HL-60 (cell line): Measurements from ENCODE around the gene PHACTR3.

Experiments
- DNase-seq, 2 experiments: peaks; one replicate each; pipeline ENCODE4 v3.0.0-alpha.2; 2010 to 2020; ENCODE audit warnings: low read depth in 1 of 2, low spot score in 1 of 2
- H3K27ac ChIP-seq: fragments of 250-450 bp; sonication (Bioruptor Pico); replicated peaks from 2 replicates; pipeline ENCODE4 v1.5.1; 2020; ENCODE audit warnings: mild to moderate bottlenecking, moderate library complexity
- H3K27me3 ChIP-seq: fragments of 250-450 bp; sonication (Bioruptor Pico); 2 replicates; pipeline ENCODE4 v1.5.1; 2021; ENCODE audit warnings: mild to moderate bottlenecking, moderate library complexity; ENCODE audit not compliant: insufficient read depth, poor library complexity, severe bottlenecking
- H3K4me3 ChIP-seq: replicated peaks from 2 replicates; pipeline ENCODE4 v1.5.1; 2011; ENCODE audit warnings: mild to moderate bottlenecking, control low read depth, low read length; ENCODE audit not compliant: insufficient read depth
- CTCF ChIP-seq: IDR thresholded peaks from one replicate; pipeline ENCODE4 v1.5.1; 2011; ENCODE audit warnings: low read length, control low read depth, inconsistent platforms; ENCODE audit not compliant: insufficient read depth
- GABPA ChIP-seq: IDR thresholded peaks from 2 replicates; pipeline ENCODE4 v1.6.1; 2012; ENCODE audit warnings: low read depth
- POLR2AphosphoS5 ChIP-seq: IDR thresholded peaks from 2 replicates; pipeline ENCODE4 v1.6.1; 2012; ENCODE audit warnings: low read depth
- REST ChIP-seq: IDR thresholded peaks from 2 replicates; pipeline ENCODE4 v1.6.1; 2012; ENCODE audit warnings: low read depth; ENCODE audit not compliant: insufficient replicate concordance
- SPI1 ChIP-seq: IDR thresholded peaks from 2 replicates; pipeline ENCODE4 v1.6.1; 2012; ENCODE audit warnings: low read depth, mild to moderate bottlenecking, borderline replicate concordance

Gene PHACTR3

GRCh38 chr20:59814840-59815340, 210.6 kb downstream of the PHACTR3 start:
- no peak overlapping the region for H3K27ac ChIP-seq
- peaks cover 3% of the 10 kb centered on the region for H3K27me3 ChIP-seq
- H3K4me3 ChIP-seq: no peak overlapping the region
- TF ChIP-seq GABPA (no peak), CTCF (no peak), REST (no peak)
- DNase-seq: no peak

- H3K4me3 ChIP-seq: no peak overlapping the region
- no peak overlapping the region for H3K27ac ChIP-seq
- peaks cover 3% of the 10 kb centered on the region for H3K27me3 ChIP-seq
- DNase-seq: no peak
- TF ChIP-seq REST: no peak
- no peak for TF ChIP-seq GABPA
- no peak for TF ChIP-seq CTCF
- TF ChIP-seq POLR2AphosphoS5: no peak
- no peak for TF ChIP-seq SPI1
Measured at GRCh38 chr20:59816146-59816738, 211.9 kb downstream of the PHACTR3 start.

- Histone ChIP-seq H3K27ac (no peak overlapping the region), H3K27me3 (peaks cover 3% of the 10 kb centered on the region), H3K4me3 (no peak overlapping the region)
- TF ChIP-seq REST: no peak
- TF ChIP-seq GABPA: no peak
- TF ChIP-seq POLR2AphosphoS5: no peak
- TF ChIP-seq SPI1: no peak
- no peak for TF ChIP-seq CTCF
- DNase-seq: no peak
Measured at GRCh38 chr20:59817406-59817805, 213.1 kb downstream of the PHACTR3 start.
